Ishikawa (cell line): ENCODE results near the gene FAM120B.

ENCODE experiments used
- CEBPB ChIP-seq: IDR thresholded peaks from 2 replicates; pipeline ENCODE4 v1.6.1; 2012
- CREB1 ChIP-seq: IDR thresholded peaks from 2 replicates; pipeline ENCODE4 v1.6.1; 2012; ENCODE audit warnings: low read depth
- EP300 ChIP-seq: IDR thresholded peaks from 2 replicates; pipeline ENCODE4 v1.6.1; 2012; ENCODE audit warnings: borderline replicate concordance
- FOXM1 ChIP-seq: IDR thresholded peaks from 2 replicates; pipeline ENCODE4 v1.6.1; 2012; ENCODE audit warnings: low read depth, borderline replicate concordance
- MAX ChIP-seq: IDR thresholded peaks from 2 replicates; pipeline ENCODE4 v1.6.1; 2012
- NFIC ChIP-seq: IDR thresholded peaks from 2 replicates; pipeline ENCODE4 v1.6.1; 2012
- RAD21 ChIP-seq: IDR thresholded peaks from 2 replicates; pipeline ENCODE4 v1.6.1; 2012; ENCODE audit warnings: low read depth
- REST ChIP-seq: IDR thresholded peaks from 2 replicates; pipeline ENCODE4 v1.6.1; 2012; ENCODE audit warnings: low read depth, mild to moderate bottlenecking
- TAF1 ChIP-seq: IDR thresholded peaks from 2 replicates; pipeline ENCODE4 v1.6.1; 2012; ENCODE audit warnings: low read depth, mild to moderate bottlenecking
- TCF12 ChIP-seq: IDR thresholded peaks from 2 replicates; pipeline ENCODE4 v1.6.1; 2012; ENCODE audit warnings: low read depth
- TEAD4 ChIP-seq: IDR thresholded peaks from 2 replicates; pipeline ENCODE4 v1.6.1; 2012
- USF1 ChIP-seq: IDR thresholded peaks from 2 replicates; pipeline ENCODE4 v1.6.1; 2012
- YY1 ChIP-seq: IDR thresholded peaks from 2 replicates; pipeline ENCODE4 v1.6.1; 2012; ENCODE audit warnings: low read depth
- ZBTB7A ChIP-seq: IDR thresholded peaks from 2 replicates; pipeline ENCODE4 v1.6.1; 2012; ENCODE audit warnings: low read depth

- TF ChIP-seq RAD21 (no peak), NFIC (no peak), YY1 (no peak), CEBPB (no peak), EP300 (no peak), TAF1 (no peak), REST (no peak), MAX (no peak), USF1 (no peak), TCF12 (no peak), CREB1 (no peak), TEAD4 (no peak), FOXM1 (no peak), ZBTB7A (no peak)
Measured at GRCh38 chr6:170404697-170405096, 98.1 kb downstream of the FAM120B start.
